HEK293 (cell line): Measurements from ENCODE around the gene LRRFIP1.

Experiments used
- CTCF ChIA-PET: fragments of 350-600 bp; formaldehyde crosslinking; extraction: SDS; loops from one replicate; lab custom pipeline; 2021; ENCODE audit warnings: antibody characterized with exemption; lab: Yijun Ruan, JAX
- POLR2A ChIA-PET: fragments of 300-600 bp; formaldehyde crosslinking; extraction: SDS; loops from one replicate; lab custom pipeline; 2020; ENCODE audit warnings: antibody characterized with exemption, inconsistent platforms; lab: Yijun Ruan, JAX
- H3K27ac ChIP-seq: fragments of 200-500 bp; sonication (Bioruptor generic); 2 replicates; pipeline ENCODE4 v1.5.1; 2014; ENCODE audit warnings: low read depth, low read length, control low read depth, inconsistent platforms; ENCODE audit errors: extremely low read depth
- H3K36me3 ChIP-seq, 2 experiments: fragments of 200-500 bp in 1 of 2; sonication (Bioruptor generic) in 1 of 2; 1 replicate in 1 of 2; 2 replicates in 1 of 2; pipeline ENCODE4 v1.5.1; 2014 to 2017; ENCODE audit warnings: inconsistent platforms in 2 of 2, low read length in 2 of 2; ENCODE audit not compliant: control insufficient read depth in 2 of 2, insufficient read depth in 1 of 2
- H3K4me1 ChIP-seq: fragments of 200-500 bp; sonication (Bioruptor generic); 2 replicates; pipeline ENCODE4 v1.5.1; 2014; ENCODE audit warnings: mild to moderate bottlenecking, low read length, inconsistent platforms; ENCODE audit not compliant: control insufficient read depth, insufficient read depth
- H3K4me3 ChIP-seq: 2 replicates; pipeline ENCODE4 v1.5.1; 2011; ENCODE audit warnings: low read depth, mild to moderate bottlenecking, control low read depth, low read length, moderate library complexity
- H3K9me3 ChIP-seq: fragments of 200-500 bp; sonication (Bioruptor generic); 2 replicates; pipeline ENCODE4 v1.5.1; 2014; ENCODE audit warnings: low read depth, low read length, inconsistent platforms; ENCODE audit not compliant: control insufficient read depth, insufficient read depth
- GLIS1 ChIP-seq: fragments of 450-650 bp; formaldehyde crosslinking; IDR thresholded peaks from 2 replicates; pipeline ENCODE4 v1.5.1; 2016; ENCODE audit warnings: missing biosample characterization, missing genetic modification characterization
- MYNN ChIP-seq: fragments of 450-650 bp; formaldehyde crosslinking; IDR thresholded peaks from 2 replicates; pipeline ENCODE4 v1.5.1; 2016; ENCODE audit warnings: missing biosample characterization, missing genetic modification characterization, borderline replicate concordance
- PATZ1 ChIP-seq: fragments of 450-650 bp; formaldehyde crosslinking; IDR thresholded peaks from 2 replicates; pipeline ENCODE4 v1.5.1; 2016; ENCODE audit warnings: missing biosample characterization, missing genetic modification characterization
- SCRT1 ChIP-seq: fragments of 450-650 bp; formaldehyde crosslinking; IDR thresholded peaks from 2 replicates; pipeline ENCODE4 v1.5.1; 2016; ENCODE audit warnings: missing biosample characterization, missing genetic modification characterization, borderline replicate concordance
- ZBTB17 ChIP-seq: fragments of 450-650 bp; formaldehyde crosslinking; IDR thresholded peaks from 2 replicates; pipeline ENCODE4 v1.5.1; 2016; ENCODE audit warnings: missing biosample characterization, missing genetic modification characterization
- ZBTB44 ChIP-seq: fragments of 450-650 bp; IDR thresholded peaks from 2 replicates; pipeline ENCODE4 v1.5.1; 2018; ENCODE audit warnings: missing biosample characterization, mild to moderate bottlenecking, missing genetic modification characterization
- ZFHX2 ChIP-seq: fragments of 450-650 bp; formaldehyde crosslinking; conservative IDR thresholded peaks from 2 replicates; pipeline ENCODE4 v1.5.1; 2016; ENCODE audit warnings: missing biosample characterization, missing genetic modification characterization
- ZNF280D ChIP-seq: fragments of 450-650 bp; formaldehyde crosslinking; IDR thresholded peaks from 2 replicates; pipeline ENCODE4 v1.5.1; 2016; ENCODE audit warnings: missing biosample characterization, missing genetic modification characterization
- ZNF416 ChIP-seq: fragments of 450-650 bp; formaldehyde crosslinking; IDR thresholded peaks from 2 replicates; pipeline ENCODE4 v1.5.1; 2016; ENCODE audit warnings: missing biosample characterization, missing genetic modification characterization
- ZNF677 ChIP-seq: fragments of 450-650 bp; IDR thresholded peaks from 2 replicates; pipeline ENCODE4 v1.5.0; 2018; ENCODE audit warnings: missing biosample characterization, mild to moderate bottlenecking, missing genetic modification characterization, moderate library complexity
- ZSCAN4 ChIP-seq: fragments of 450-650 bp; formaldehyde crosslinking; IDR thresholded peaks from 2 replicates; pipeline ENCODE4 v1.5.1; 2017; ENCODE audit warnings: missing biosample characterization, missing genetic modification characterization

LRRFIP1 gene

GRCh38 chr2:237590272-237591140, 36.9 kb upstream of the LRRFIP1 start, which contains the start of gene RAB17:
TSS of gene RAB17 (minus strand) at chr2:237590734. CDS start at chr2:237586154, 4,580 bp downstream.
- H3K4me3 ChIP-seq: peak within 1 kb of the TSS; percentile 26
- H3K27ac ChIP-seq: no peak within 1 kb of the TSS
- ChIA-PET CTCF (interaction anchor here (0.6 to 1.7 kb wide), 4 partner anchors 18 to 155 kb away, joined by 3 to 4 read pairs (median 3); no protein-coding TSS in a partner anchor), POLR2A (no interaction called here)
- H3K4me1 ChIP-seq: peaks cover 7% of the 10 kb centered on the region; the same call in 1 of the 2 replicates
- no peaks in the 10 kb centered on the region for H3K36me3 ChIP-seq
- H3K9me3 ChIP-seq: no peaks in the 10 kb centered on the region
- TF ChIP-seq ZNF280D (tag by site-specific recombination) (no peak), ZSCAN4 (tag by site-specific recombination) (0 out of 2 replicates have a peak, but pooled peaks have one; percentile 39), GLIS1 (tag by site-specific recombination) (0 out of 2 replicates have a peak, but pooled peaks have one; percentile 9)

GRCh38 chr2:237591141-237591881, 36.1 kb upstream of the LRRFIP1 start:
- H3K36me3 ChIP-seq: no peaks in the 10 kb centered on the region
- peaks cover 7% of the 10 kb centered on the region; the same call in 1 of the 2 replicates for H3K4me1 ChIP-seq
- CTCF ChIA-PET: interaction anchor here (1.6 to 1.7 kb wide), 2 partner anchors 19 to 154 kb away, joined by 3 to 4 read pairs; no protein-coding TSS in a partner anchor
- no peak overlapping the region for H3K27ac ChIP-seq
- no peaks in the 10 kb centered on the region for H3K9me3 ChIP-seq
- no peak overlapping the region for H3K4me3 ChIP-seq
- POLR2A ChIA-PET: no interaction called here
- TF ChIP-seq MYNN (tag by site-specific recombination) (0 out of 2 replicates have a peak, but pooled peaks have one; percentile 53), ZNF677 (no peak), ZBTB17 (tag by site-specific recombination) (no peak), ZBTB44 (tag by site-specific recombination) (no peak), SCRT1 (tag by site-specific recombination) (no peak), ZNF416 (tag by site-specific recombination) (no peak), ZFHX2 (tag by site-specific recombination) (0 out of 2 replicates have a peak, but pooled peaks have one; percentile 14), PATZ1 (no peak)
